Measurements from ENCODE around the gene SPATA21.

DNA sequence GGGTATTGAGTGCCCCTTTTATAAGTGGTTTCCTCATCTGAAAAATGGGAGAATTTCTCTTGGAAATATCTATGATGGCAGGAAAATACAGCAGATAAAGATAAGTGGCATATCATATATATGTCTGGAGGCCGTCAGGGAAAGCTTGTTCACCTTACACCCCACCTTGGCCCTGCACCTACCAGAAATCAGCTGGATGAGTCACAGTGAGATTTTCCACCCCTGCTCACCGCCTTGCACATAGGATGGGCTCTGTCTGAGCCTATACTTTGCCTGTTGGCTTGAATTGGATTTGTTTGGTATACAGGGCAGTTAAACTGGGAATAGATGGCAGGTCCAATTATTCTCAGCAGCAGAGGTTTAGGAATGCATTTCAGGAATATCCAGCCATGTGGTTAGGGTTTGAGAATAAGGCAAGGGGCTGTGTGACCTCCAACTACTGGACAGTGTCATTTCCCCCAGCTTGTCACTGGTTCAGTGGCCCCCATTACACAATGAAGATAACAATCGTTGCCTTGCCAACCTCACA is at the start of gene SPATA21:
- TF ChIP-seq, protein P1, sequence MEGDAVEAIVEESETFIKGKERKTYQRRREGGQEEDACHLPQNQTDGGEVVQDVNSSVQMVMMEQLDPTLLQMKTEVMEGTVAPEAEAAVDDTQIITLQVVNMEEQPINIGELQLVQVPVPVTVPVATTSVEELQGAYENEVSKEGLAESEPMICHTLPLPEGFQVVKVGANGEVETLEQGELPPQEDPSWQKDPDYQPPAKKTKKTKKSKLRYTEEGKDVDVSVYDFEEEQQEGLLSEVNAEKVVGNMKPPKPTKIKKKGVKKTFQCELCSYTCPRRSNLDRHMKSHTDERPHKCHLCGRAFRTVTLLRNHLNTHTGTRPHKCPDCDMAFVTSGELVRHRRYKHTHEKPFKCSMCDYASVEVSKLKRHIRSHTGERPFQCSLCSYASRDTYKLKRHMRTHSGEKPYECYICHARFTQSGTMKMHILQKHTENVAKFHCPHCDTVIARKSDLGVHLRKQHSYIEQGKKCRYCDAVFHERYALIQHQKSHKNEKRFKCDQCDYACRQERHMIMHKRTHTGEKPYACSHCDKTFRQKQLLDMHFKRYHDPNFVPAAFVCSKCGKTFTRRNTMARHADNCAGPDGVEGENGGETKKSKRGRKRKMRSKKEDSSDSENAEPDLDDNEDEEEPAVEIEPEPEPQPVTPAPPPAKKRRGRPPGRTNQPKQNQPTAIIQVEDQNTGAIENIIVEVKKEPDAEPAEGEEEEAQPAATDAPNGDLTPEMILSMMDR (IDR thresholded peaks at IDR 0.05; ENCODE audit: low read depth, low read length, missing input control), result no peak
- TF ChIP-seq GABPA (IDR thresholded peaks at IDR 0.05 in 1 of 2, conservative IDR thresholded peaks at IDR 0.05 in 1 of 2), result no peak
- no peak for TF ChIP-seq RAD21 (IDR thresholded peaks at IDR 0.05)
- TF ChIP-seq TAF1 (conservative IDR thresholded peaks at IDR 0.05), result no peak
- no peak for TF ChIP-seq YY1 (IDR thresholded peaks at IDR 0.05)
